ENCODE results near the gene IL4I1.

- TF ChIP-seq CTCF (IDR thresholded peaks at IDR 0.05) (peak in 2 of 6 experiments; percentile 25 to 33), POLR2A (IDR thresholded peaks at IDR 0.05) (peak in 2 of 4 donors; percentile 87 to 89)
Observed at GRCh38 chr19:49869484-49870308, 27.0 kb downstream of the IL4I1 start.
